Endothelial cell of umbilical vein (primary cell): ENCODE results near the gene ELAC1. TPM values are rescaled to one million over a fixed set of nuclear protein-coding genes. Genes with fewer than 3 reads are reported as not detected.

Experiments used
- BruUV-seq: library from RNA; stranded (reverse); fragments of 400-500 nt; replicated peaks from 2 replicates; lab custom pipeline; 2021; lab: Mats Ljungman, UMichigan
- CTCF ChIA-PET: fragments of 300-600, 350-600 bp; sonication (Branson Sonifier 250); formaldehyde crosslinking; loops from one replicate; lab custom pipeline; 2021; ENCODE audit warnings: antibody characterized with exemption, inconsistent platforms; lab: Charles Lee
- POLR2A ChIA-PET: fragments of 300-600, 350-600 bp; sonication (Branson Sonifier 250); formaldehyde crosslinking; loops from one replicate; lab custom pipeline; 2021; ENCODE audit warnings: antibody characterized with exemption, inconsistent platforms; lab: Charles Lee
- DNase-seq: peaks from one replicate; pipeline ENCODE4 v3.0.0-alpha.2; 2011; ENCODE audit warnings: low read depth, low spot score
- FAIRE-seq: peaks from 2 replicates; lab custom pipeline; 2011; peaks lifted over from hg19 to GRCh38; lab: Jason Lieb, UNC
- H2AFZ ChIP-seq: 2 replicates; pipeline ENCODE4 v1.6.0; 2012; ENCODE audit warnings: low read depth, low read length, control low read depth, inconsistent platforms
- H3K27ac ChIP-seq: 2 replicates; pipeline ENCODE4 v1.5.1; 2011; ENCODE audit warnings: low read depth, mild to moderate bottlenecking, control low read depth, low read length, moderate library complexity; ENCODE audit not compliant: insufficient read depth
- H3K27me3 ChIP-seq, 2 experiments: 2 replicates each; pipeline versions ENCODE4 v1.6.0 to v1.6.1; 2011; ENCODE audit warnings: low read length in 2 of 2, mixed read lengths in 1 of 2; ENCODE audit not compliant: control insufficient read depth in 2 of 2, insufficient read depth in 2 of 2
- H3K36me3 ChIP-seq, 2 experiments: 2 replicates in 1 of 2; 3 replicates in 1 of 2; pipeline ENCODE4 v1.5.1; 2011; ENCODE audit warnings: low read length in 2 of 2, mild to moderate bottlenecking in 1 of 2, moderate library complexity in 1 of 2; ENCODE audit not compliant: control insufficient read depth in 2 of 2, insufficient read depth in 2 of 2; ENCODE audit errors: extremely low read depth in 1 of 2
- H3K4me1 ChIP-seq: 3 replicates; pipeline ENCODE4 v1.5.1; 2011; ENCODE audit warnings: mild to moderate bottlenecking, low read length; ENCODE audit not compliant: control insufficient read depth, insufficient read depth; ENCODE audit errors: extremely low read depth
- H3K4me2 ChIP-seq: 2 replicates; pipeline ENCODE4 v1.6.1; 2011; ENCODE audit warnings: low read length, control low read depth, mixed read lengths; ENCODE audit not compliant: insufficient read depth
- H3K4me3 ChIP-seq, 3 experiments: fragments of 200-600 bp in 1 of 3; sonication (generic), shearing (Covaris generic) in 1 of 3; replicated peaks in 1 of 3; 2 replicates each; pipeline ENCODE4 v1.5.1; 2011 to 2016; ENCODE audit warnings: control low read depth in 3 of 3, low read length in 3 of 3, mild to moderate bottlenecking in 2 of 3, inconsistent platforms in 1 of 3, low read depth in 1 of 3, moderate library complexity in 1 of 3; ENCODE audit not compliant: insufficient read depth in 1 of 3
- H3K79me2 ChIP-seq: 2 replicates; pipeline ENCODE4 v1.6.0; 2012; ENCODE audit warnings: low read length, inconsistent platforms; ENCODE audit not compliant: control insufficient read depth, insufficient read depth
- H3K9ac ChIP-seq: replicated peaks from 2 replicates; pipeline ENCODE3; 2011; ENCODE audit warnings: low read length, control low read depth; ENCODE audit not compliant: insufficient read depth; ENCODE audit errors: extremely low read depth
- H3K9me1 ChIP-seq: replicated peaks from 3 replicates; pipeline ENCODE4 v1.6.0; 2011; ENCODE audit warnings: mild to moderate bottlenecking, low read length; ENCODE audit not compliant: control insufficient read depth, insufficient read depth; ENCODE audit errors: extremely low read depth
- H3K9me3 ChIP-seq: replicated peaks from 2 replicates; pipeline ENCODE4 v1.5.1; 2012; ENCODE audit warnings: low read length, inconsistent platforms; ENCODE audit not compliant: control insufficient read depth, insufficient read depth
- H4K20me1 ChIP-seq: replicated peaks from 2 replicates; pipeline ENCODE3; 2011; ENCODE audit warnings: mild to moderate bottlenecking, low read length; ENCODE audit not compliant: control insufficient read depth, insufficient read depth; ENCODE audit errors: extremely low read depth
- CTCF ChIP-seq, 2 donors: IDR thresholded peaks; 1 replicate in 1 of 2; 2 replicates in 1 of 2; pipeline ENCODE4 v1.5.1; 2011; ENCODE audit warnings: low read length in 2 of 2, mild to moderate bottlenecking in 2 of 2, moderate library complexity in 2 of 2, control low read depth in 1 of 2, inconsistent platforms in 1 of 2, low read depth in 1 of 2; ENCODE audit not compliant: insufficient read depth in 1 of 2; ENCODE audit errors: extremely low read depth in 1 of 2
- EZH2 ChIP-seq: IDR thresholded peaks from 2 replicates; pipeline ENCODE4 v1.6.1; 2012; ENCODE audit warnings: borderline replicate concordance, low read depth, mild to moderate bottlenecking, moderate library complexity, low read length, inconsistent platforms; ENCODE audit not compliant: severe bottlenecking
- FOS ChIP-seq: IDR thresholded peaks from 2 replicates; pipeline ENCODE4 v1.6.1; 2011; ENCODE audit warnings: mild to moderate bottlenecking, low read length, moderate library complexity, borderline replicate concordance; ENCODE audit not compliant: insufficient read depth
- GATA2 ChIP-seq: IDR thresholded peaks from 2 replicates; pipeline ENCODE4 v1.7.0; 2011; ENCODE audit warnings: low read depth, mild to moderate bottlenecking, moderate library complexity, mixed read lengths, low read length; ENCODE audit not compliant: insufficient read length, insufficient read depth
- JUN ChIP-seq: IDR thresholded peaks from 2 replicates; pipeline ENCODE4 v1.6.1; 2011; ENCODE audit warnings: borderline replicate concordance, low read depth; ENCODE audit not compliant: insufficient read length, insufficient read depth
- MAX ChIP-seq: IDR thresholded peaks from 2 replicates; pipeline ENCODE4 v1.6.1; 2011; ENCODE audit not compliant: insufficient read depth, insufficient read length
- MYC ChIP-seq: IDR thresholded peaks from one replicate; pipeline ENCODE4 v1.6.1; 2011; ENCODE audit warnings: mild to moderate bottlenecking, low read depth, low read length
- POLR2A ChIP-seq: IDR thresholded peaks from 2 replicates; pipeline ENCODE4 v1.6.1; 2012; ENCODE audit warnings: low read depth, mild to moderate bottlenecking, control low read depth, low read length
- POLR2AphosphoS5 ChIP-seq: IDR thresholded peaks from 2 replicates; pipeline ENCODE4 v1.6.1; 2012; ENCODE audit warnings: low read depth, mild to moderate bottlenecking, control low read depth, low read length, moderate library complexity; ENCODE audit not compliant: insufficient read depth
- dilution Hi-C: fragments of 300-500 bp; cut with MboI; formaldehyde crosslinking; loops from one replicate; pipeline ENCODE4 v1.15.0; 2019; ENCODE audit warnings: low sequenced_read_pairs; ENCODE audit not compliant: extremely low pct_ligation_motif_present
- intact Hi-C: fragments of 100-400 bp; cut with micrococcal nuclease; formaldehyde crosslinking; loops from one replicate; pipeline ENCODE4 v1.10.0; 2022
- polyA plus RNA-seq, 4 experiments: library from polyadenylated mRNA; depleted of rRNA in 3 of 4; stranded (reverse) in 3 of 4; unstranded in 1 of 4; fragments of >200 nt; gene quantifications; 2 replicates each; pipeline versions ENCODE4 v1.2.1 to v1.2.3, GENCODE V29; 2011 to 2012; ENCODE audit warnings: missing spikeins in 1 of 4
- total RNA-seq: library from RNA; stranded (reverse); gene quantifications from 2 replicates; pipeline ENCODE4 v1.2.3, GENCODE V29; 2021

The ELAC1 gene
- total and polyA plus RNA-seq, 2 donors (not counting 3 experiments of a cell fraction or from before 2014, with no cell fraction given), result 3.6 to 7.6 TPM

DNA sequence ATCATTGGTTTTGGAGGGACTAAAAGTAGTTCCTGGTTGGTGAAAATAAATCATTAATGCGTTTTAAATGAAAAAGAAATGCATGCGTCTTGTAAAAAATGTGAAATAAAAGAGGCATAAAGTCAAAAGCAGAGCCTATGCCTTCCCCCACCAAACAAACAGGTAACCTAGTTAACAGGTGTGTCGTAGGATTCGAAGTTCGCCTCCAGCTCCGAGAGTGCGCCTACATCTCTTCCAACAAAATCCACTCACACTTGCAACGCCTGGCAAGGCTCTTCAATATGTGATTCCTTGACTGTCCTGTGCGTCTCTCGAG, 61.5 kb downstream of the ELAC1 start:
- intact Hi-C loops (no loop called here), dilution Hi-C loops (no loop called here)
- BruUV-seq, result no TSS peak
- peaks cover 0 to 3% of the 10 kb centered on the region in 2 experiments for H3K36me3 ChIP-seq
- peaks cover 21% of the 10 kb centered on the region for H3K4me1 ChIP-seq
- TF ChIP-seq GATA2, result no peak
- no peak for TF ChIP-seq FOS
- TF ChIP-seq EZH2, result no peak
- TF ChIP-seq POLR2AphosphoS5, result no peak
- DNase-seq (no peak), FAIRE-seq (peak; percentile 48)
- ChIA-PET POLR2A (interaction anchor here (1.3 to 1.6 kb wide), 2 partner anchors 22 to 61 kb away, joined by 3 to 11 read pairs; partner anchors contain the start of gene ELAC1), CTCF (interaction anchor here (1.5 kb wide), 1 partner anchor 22 kb away, joined by 5 read pairs; no protein-coding TSS in a partner anchor)
- peak overlapping the region; percentile 93 for H3K27ac ChIP-seq
- no peaks in the 10 kb centered on the region for H3K9me3 ChIP-seq
- peak overlapping the region; percentile 81 for H2AFZ ChIP-seq
- no peaks in the 10 kb centered on the region for H3K27me3 ChIP-seq
- peak overlapping the region; percentile 93 for H3K4me2 ChIP-seq
- H3K9ac ChIP-seq, result peak overlapping the region; percentile 97
- H3K4me3 ChIP-seq, result peak overlapping the region; percentile 64 to 87 (median 84)
- no peaks in the 10 kb centered on the region for H3K9me1 ChIP-seq
- H4K20me1 ChIP-seq, result peaks cover 12% of the 10 kb centered on the region
- peaks cover 48% of the 10 kb centered on the region for H3K79me2 ChIP-seq

DNA sequence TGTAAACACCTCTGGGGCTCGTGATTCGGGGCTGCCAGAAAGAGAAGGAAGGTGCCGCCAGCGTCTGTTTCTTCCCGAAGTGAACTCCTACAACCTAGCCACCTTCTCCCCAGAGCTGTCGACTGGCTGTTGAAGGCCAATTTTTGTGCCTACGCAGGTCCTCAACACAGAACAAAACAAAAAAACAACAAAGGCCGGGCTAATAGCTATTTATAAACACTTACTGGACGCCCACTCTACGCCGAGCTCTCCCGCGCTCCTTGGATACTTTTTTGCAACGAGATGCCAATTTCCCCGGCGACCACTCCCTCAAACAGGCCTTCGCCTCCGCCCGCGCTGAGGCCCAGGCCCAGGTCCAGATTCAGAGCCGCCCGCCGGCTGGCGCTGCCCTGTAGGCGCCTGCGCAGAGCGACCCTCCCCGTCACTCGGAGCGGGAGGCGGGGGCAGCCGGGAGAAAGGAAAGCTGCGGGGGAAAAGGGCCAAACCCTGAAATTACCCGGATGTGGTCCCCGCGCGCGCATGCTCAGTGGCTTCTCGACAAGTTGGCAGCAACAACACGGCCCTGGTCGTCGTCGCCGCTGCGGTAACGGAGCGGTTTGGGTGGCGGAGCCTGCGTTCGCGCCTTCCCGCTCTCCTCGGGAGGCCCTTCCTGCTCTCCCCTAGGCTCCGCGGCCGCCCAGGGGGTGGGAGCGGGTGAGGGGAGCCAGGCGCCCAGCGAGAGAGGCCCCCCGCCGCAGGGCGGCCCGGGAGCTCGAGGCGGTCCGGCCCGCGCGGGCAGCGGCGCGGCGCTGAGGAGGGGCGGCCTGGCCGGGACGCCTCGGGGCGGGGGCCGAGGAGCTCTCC, 62.1 kb downstream of the ELAC1 start, which contains the start of gene SMAD4:
Gene SMAD4, plus strand, starts transcription at position 520 of the 843 bp plus-strand sequence. CDS start 16,834 bp downstream, outside the sequence.
- H3K9ac ChIP-seq, result peak within 1 kb of the TSS; percentile 97
- DNase-seq (peak; percentile 97), FAIRE-seq (peak; percentile 80)
- H3K9me3 ChIP-seq, result no peaks in the 10 kb centered on the region
- dilution Hi-C loops (no loop called here), intact Hi-C loops (loop anchor here (1.0 to 5.0 kb wide), 4 partner anchors 63 to 210 kb away; partner anchors contain the start of genes ME2, MEX3C and MRO)
- BruUV-seq, result TSS peak; percentile 53
- H3K9me1 ChIP-seq, result no peaks in the 10 kb centered on the region
- POLR2A ChIA-PET, result interaction anchor here (0.6 to 1.6 kb wide), 5 partner anchors 9 to 168 kb away, joined by 3 to 11 read pairs (median 5); partner anchors contain the start of genes ELAC1 and MEX3C
- peaks cover 53% of the 10 kb centered on the region for H3K79me2 ChIP-seq
- H3K4me3 ChIP-seq, result peak within 1 kb of the TSS; percentile 64 to 87 (median 87)
- H3K36me3 ChIP-seq, result peaks cover 0 to 3% of the 10 kb centered on the region in 2 experiments
- no peaks in the 10 kb centered on the region for H3K27me3 ChIP-seq
- TF ChIP-seq POLR2A, result peak; percentile 85
- TF ChIP-seq MAX, result no peak
- TF ChIP-seq FOS, result no peak
- TF ChIP-seq GATA2, result no peak
- TF ChIP-seq POLR2AphosphoS5, result peak; percentile 90
- no peak for TF ChIP-seq MYC
- TF ChIP-seq EZH2, result no peak
- no peak for TF ChIP-seq JUN
- TF ChIP-seq CTCF (IDR thresholded peaks at IDR 0.05; ENCODE audit: extremely low read depth in 1 of 2, insufficient read depth in 1 of 2, low read depth in 1 of 2, low read length in 2 of 2), result no peak
- H4K20me1 ChIP-seq, result peaks cover 12% of the 10 kb centered on the region
- peak within 1 kb of the TSS; percentile 81 for H2AFZ ChIP-seq
- H3K27ac ChIP-seq, result peak within 1 kb of the TSS; percentile 93
- peak within 1 kb of the TSS; percentile 94 for H3K4me2 ChIP-seq
- CTCF ChIA-PET, result interaction anchor here (0.6 to 1.5 kb wide), 9 partner anchors 10 to 211 kb away, joined by 3 to 6 read pairs (median 3); partner anchors contain the start of genes ELAC1 and MRO
- H3K4me1 ChIP-seq, result peaks cover 21% of the 10 kb centered on the region
